HepG2 (cell line): ENCODE measurements around the gene SFT2D1. TPM values are rescaled to one million over a fixed set of nuclear protein-coding genes. Genes with fewer than 3 reads are reported as not detected.

ENCODE experiments used
- NR2F6 ChIP-seq, 2 experiments: IDR thresholded peaks; 2 replicates each; pipeline ENCODE4 v1.6.1; 2016; ENCODE audit warnings: antibody characterized with exemption in 1 of 2, mild to moderate bottlenecking in 1 of 2
- PCBP1 ChIP-seq: fragments of 200-400 bp; formaldehyde crosslinking; IDR thresholded peaks from 2 replicates; pipeline ENCODE4 v1.6.1; 2017; ENCODE audit warnings: mild to moderate bottlenecking, low read depth, low read length, borderline replicate concordance
- RXRA ChIP-seq: sonication (generic); formaldehyde crosslinking; IDR thresholded peaks from 2 replicates; pipeline ENCODE4 v1.5.1; 2020; ENCODE audit warnings: missing genetic modification reagents
- ZHX2 ChIP-seq, 2 experiments: sonication (generic) in 1 of 2; formaldehyde crosslinking in 1 of 2; IDR thresholded peaks; 2 replicates each; pipeline versions ENCODE4 v1.6.1 to v1.9.0; 2014 to 2022; ENCODE audit warnings: antibody characterized with exemption in 1 of 2, borderline replicate concordance in 1 of 2, inconsistent platforms in 1 of 2, low read depth in 1 of 2, missing genetic modification reagents in 1 of 2
- ZNF687 ChIP-seq: sonication (generic); formaldehyde crosslinking; IDR thresholded peaks from 2 replicates; pipeline ENCODE4 v1.5.1; 2020; ENCODE audit warnings: mild to moderate bottlenecking, missing genetic modification reagents, moderate library complexity
- ZNF691 ChIP-seq: sonication (generic); formaldehyde crosslinking; IDR thresholded peaks from 2 replicates; pipeline ENCODE4 v1.4.0; 2020; ENCODE audit warnings: missing genetic modification reagents, low read depth, mild to moderate bottlenecking, borderline replicate concordance
- polyA plus RNA-seq, 8 experiments: library from polyadenylated mRNA; depleted of rRNA in 3 of 8; stranded (reverse) in 7 of 8; unstranded in 1 of 8; fragments of >200 nt; fragmentation: Illumina TruSeq in 4 of 8; extraction: Trizol in 4 of 8; gene quantifications; 2 replicates each; pipeline versions ENCODE4 v1.2.1 to v1.2.3, GENCODE V29; 2011 to 2016; ENCODE audit warnings: low read depth in 4 of 8, missing spikeins in 1 of 8, mixed read lengths in 1 of 8; ENCODE audit not compliant: insufficient read depth in 1 of 8
- total RNA-seq, 5 experiments: library from RNA; depleted of rRNA; stranded (reverse); fragments of >200 nt; fragmentation: Illumina TruSeq; extraction: Trizol; gene quantifications; 2 replicates each; pipeline ENCODE4 v1.2.3, GENCODE V29; 2016; ENCODE audit warnings: low read depth in 1 of 5
- TF ChIP-seq, protein P1 (sequence below): sonication (generic); formaldehyde crosslinking; IDR thresholded peaks from 2 replicates; pipeline ENCODE4 v1.5.0; 2020; ENCODE audit warnings: missing genetic modification reagents, mild to moderate bottlenecking, borderline replicate concordance
- TF ChIP-seq, protein P2 (sequence below): sonication (generic); formaldehyde crosslinking; IDR thresholded peaks from 2 replicates; pipeline ENCODE4 v1.4.0; 2020; ENCODE audit warnings: missing genetic modification reagents

The SFT2D1 gene
- total and polyA plus RNA-seq, 2 of the 13 experiments (the other 11 are each of a cell fraction or from before 2014, with no cell fraction given) = 115 to 147 TPM

- TF ChIP-seq ZNF687 (CRISPR knock-in tag) (peak; percentile 93), NR2F6 (IDR thresholded peaks at IDR 0.05) (no peak), NR2F6 (CRISPR knock-in tag; IDR thresholded peaks at IDR 0.05) (0 out of 2 replicates have a peak, but pooled peaks have one; percentile 26), PCBP1 (no peak), ZHX2 (IDR thresholded peaks at IDR 0.05; ENCODE audit: low read depth) (peak; percentile 13; the same call in 1 of the 2 replicates), ZHX2 (CRISPR knock-in tag; IDR thresholded peaks at IDR 0.05; ENCODE audit: borderline replicate concordance) (peak; percentile 91), RXRA (CRISPR knock-in tag) (no peak; the same call in 1 of the 2 replicates), ZNF691 (no peak; the same call in 1 of the 2 replicates)
- TF ChIP-seq, protein P1, sequence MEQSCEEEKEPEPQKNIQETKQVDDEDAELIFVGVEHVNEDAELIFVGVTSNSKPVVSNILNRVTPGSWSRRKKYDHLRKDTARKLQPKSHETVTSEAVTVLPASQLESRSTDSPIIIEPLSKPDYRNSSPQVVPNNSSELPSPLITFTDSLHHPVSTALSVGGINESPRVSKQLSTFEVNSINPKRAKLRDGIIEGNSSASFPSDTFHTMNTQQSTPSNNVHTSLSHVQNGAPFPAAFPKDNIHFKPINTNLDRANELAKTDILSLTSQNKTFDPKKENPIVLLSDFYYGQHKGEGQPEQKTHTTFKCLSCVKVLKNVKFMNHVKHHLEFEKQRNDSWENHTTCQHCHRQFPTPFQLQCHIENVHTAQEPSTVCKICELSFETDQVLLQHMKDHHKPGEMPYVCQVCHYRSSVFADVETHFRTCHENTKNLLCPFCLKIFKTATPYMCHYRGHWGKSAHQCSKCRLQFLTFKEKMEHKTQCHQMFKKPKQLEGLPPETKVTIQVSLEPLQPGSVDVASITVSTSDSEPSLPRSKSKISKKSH (CRISPR knock-in tag) = no peak
- TF ChIP-seq, protein P2, sequence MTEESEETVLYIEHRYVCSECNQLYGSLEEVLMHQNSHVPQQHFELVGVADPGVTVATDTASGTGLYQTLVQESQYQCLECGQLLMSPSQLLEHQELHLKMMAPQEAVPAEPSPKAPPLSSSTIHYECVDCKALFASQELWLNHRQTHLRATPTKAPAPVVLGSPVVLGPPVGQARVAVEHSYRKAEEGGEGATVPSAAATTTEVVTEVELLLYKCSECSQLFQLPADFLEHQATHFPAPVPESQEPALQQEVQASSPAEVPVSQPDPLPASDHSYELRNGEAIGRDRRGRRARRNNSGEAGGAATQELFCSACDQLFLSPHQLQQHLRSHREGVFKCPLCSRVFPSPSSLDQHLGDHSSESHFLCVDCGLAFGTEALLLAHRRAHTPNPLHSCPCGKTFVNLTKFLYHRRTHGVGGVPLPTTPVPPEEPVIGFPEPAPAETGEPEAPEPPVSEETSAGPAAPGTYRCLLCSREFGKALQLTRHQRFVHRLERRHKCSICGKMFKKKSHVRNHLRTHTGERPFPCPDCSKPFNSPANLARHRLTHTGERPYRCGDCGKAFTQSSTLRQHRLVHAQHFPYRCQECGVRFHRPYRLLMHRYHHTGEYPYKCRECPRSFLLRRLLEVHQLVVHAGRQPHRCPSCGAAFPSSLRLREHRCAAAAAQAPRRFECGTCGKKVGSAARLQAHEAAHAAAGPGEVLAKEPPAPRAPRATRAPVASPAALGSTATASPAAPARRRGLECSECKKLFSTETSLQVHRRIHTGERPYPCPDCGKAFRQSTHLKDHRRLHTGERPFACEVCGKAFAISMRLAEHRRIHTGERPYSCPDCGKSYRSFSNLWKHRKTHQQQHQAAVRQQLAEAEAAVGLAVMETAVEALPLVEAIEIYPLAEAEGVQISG (CRISPR knock-in tag) = peak; percentile 91
Measured at GRCh38 chr6:166382933-166383801, 40.8 kb upstream of the SFT2D1 start, which contains the start of gene MPC1 (continued).
